HG03025 (cell line): ENCODE results near the gene PRELP.

ENCODE experiments used
- ATAC-seq: cut with Tn5 transposase; IDR thresholded peaks from one replicate; pipeline ENCODE4 v1.9.1; 2021; ENCODE audit warnings: mild to moderate bottlenecking, moderate library complexity; ENCODE audit not compliant: unreplicated experiment, low FRiP score

PRELP gene

GRCh38 chr1:203521074-203521794, 45.6 kb downstream of the PRELP start:
- no peak for ATAC-seq

GRCh38 chr1:203521812-203522211, 46.2 kb downstream of the PRELP start:
- ATAC-seq, result no peak

- no peak for ATAC-seq
Measured at GRCh38 chr1:203522237-203522636, 46.6 kb downstream of the PRELP start.

- ATAC-seq, result no peak
Measured at GRCh38 chr1:203523667-203524066, 48.1 kb downstream of the PRELP start.

- ATAC-seq, result no peak
Measured at GRCh38 chr1:203524152-203524551, 48.5 kb downstream of the PRELP start.

GRCh38 chr1:203524824-203525223, 49.2 kb downstream of the PRELP start:
- no peak for ATAC-seq

- ATAC-seq, result no peak
Measured at GRCh38 chr1:203525685-203526084, 50.1 kb downstream of the PRELP start.

- no peak for ATAC-seq
Measured at GRCh38 chr1:203526130-203526529, 50.5 kb downstream of the PRELP start.

GRCh38 chr1:203526572-203526971, 51.0 kb downstream of the PRELP start:
- ATAC-seq, result no peak

- ATAC-seq, result no peak
Measured at GRCh38 chr1:203527013-203527412, 51.4 kb downstream of the PRELP start.

- no peak for ATAC-seq
Measured at GRCh38 chr1:203528063-203528462, 52.5 kb downstream of the PRELP start.

- ATAC-seq, result no peak
Measured at GRCh38 chr1:203528976-203529835, 53.6 kb downstream of the PRELP start.

GRCh38 chr1:203531063-203531462, 55.5 kb downstream of the PRELP start:
- no peak for ATAC-seq

GRCh38 chr1:203534012-203534411, 58.4 kb downstream of the PRELP start:
- ATAC-seq, result no peak

GRCh38 chr1:203534526-203534925, 58.9 kb downstream of the PRELP start:
- no peak for ATAC-seq

- no peak for ATAC-seq
Measured at GRCh38 chr1:203536575-203536974, 61.0 kb downstream of the PRELP start.

- ATAC-seq, result no peak
Measured at GRCh38 chr1:203536980-203537455, 61.4 kb downstream of the PRELP start.

- ATAC-seq, result no peak
Measured at GRCh38 chr1:203537806-203538464, 62.3 kb downstream of the PRELP start.

GRCh38 chr1:203538726-203539125, 63.1 kb downstream of the PRELP start:
- no peak for ATAC-seq

GRCh38 chr1:203539831-203540546, 64.4 kb downstream of the PRELP start:
- ATAC-seq, result no peak
